Testis (tissue), 3 donors: Measurements from ENCODE around the gene GRID1. TPM values are rescaled to one million over a fixed set of nuclear protein-coding genes. Genes with fewer than 3 reads are reported as not detected.

ENCODE experiments used
- DNase-seq: peaks from one replicate; pipeline ENCODE4 v3.0.0-alpha.2; 2019
- H3K27ac ChIP-seq, 2 donors: fragments of 200-600 bp; sonication (generic); one replicate each; pipeline ENCODE4 v1.5.1; 2019
- H3K27me3 ChIP-seq: fragments of 200-600 bp; sonication (generic); one replicate; pipeline ENCODE4 v1.5.1; 2019
- H3K36me3 ChIP-seq: fragments of 200-600 bp; sonication (generic); one replicate; pipeline ENCODE4 v1.5.1; 2017; ENCODE audit warnings: low read depth; ENCODE audit errors: missing control alignments
- H3K4me1 ChIP-seq: fragments of 200-600 bp; sonication (generic); one replicate; pipeline ENCODE4 v1.5.1; 2019
- H3K4me3 ChIP-seq, 2 donors: fragments of 200-600 bp; sonication (generic); one replicate each; pipeline ENCODE4 v1.5.1; 2017 to 2019
- H3K9me3 ChIP-seq: fragments of 200-600 bp; sonication (generic); one replicate; pipeline ENCODE4 v1.5.1; 2017
- CTCF ChIP-seq, 3 experiments: fragments of 450-650 bp in 2 of 3; fragments of 200-600 bp in 1 of 3; sonication (generic) in 1 of 3; IDR thresholded peaks; one replicate each; pipeline ENCODE4 v1.5.1; 2016 to 2019; ENCODE audit warnings: antibody characterized with exemption in 3 of 3, mild to moderate bottlenecking in 2 of 3, moderate library complexity in 1 of 3
- POLR2A ChIP-seq: fragments of 450-650 bp; IDR thresholded peaks from one replicate; pipeline ENCODE4 v1.6.1; 2017; ENCODE audit warnings: antibody characterized with exemption, mild to moderate bottlenecking, moderate library complexity
- WGBS, 2 donors: methylation state at CpG; one replicate each; pipeline ENCODE4 v1.1.5; 2018; 5-methylcytosine and 5-hydroxymethylcytosine counted together
- intact Hi-C: fragments of 100-400 bp; cut with DNase I; formaldehyde crosslinking; loops from one replicate; pipeline ENCODE4 v1.15.1; 2023; ENCODE audit warnings: low total_unique reads
- polyA plus RNA-seq: library from polyadenylated mRNA; stranded (reverse); fragments of 350-450 nt; fragmentation: Illumina TruSeq; extraction: RNeasy Lipid Tissue Mini Kit (QIAGEN cat#74804); gene quantifications from one replicate; pipeline ENCODE4 v1.2.3, GENCODE V29; 2014; ENCODE audit warnings: low read depth, low replicate concordance; ENCODE audit not compliant: insufficient read depth
- total RNA-seq, 2 donors: library from RNA; depleted of rRNA; stranded (reverse); fragments of >200 nt; gene quantifications; one replicate each; pipeline ENCODE4 v1.2.3, GENCODE V29; 2016

The GRID1 gene
- total and polyA plus RNA-seq, 3 donors from 2014 or later: 7.4 to 16.7 (median 8.1) TPM

GRCh38 chr10:86256690-86257315 is 109.8 kb downstream of the GRID1 start:
- Histone ChIP-seq H3K27me3 (no peaks in the 10 kb centered on the region), H3K27ac (no peak overlapping the region), H3K4me3 (no peak overlapping the region), H3K36me3 (no peaks in the 10 kb centered on the region), H3K4me1 (no peaks in the 10 kb centered on the region), H3K9me3 (no peaks in the 10 kb centered on the region)
- intact Hi-C loops: no loop called here
- no peak for DNase-seq
- TF ChIP-seq CTCF (IDR thresholded peaks at IDR 0.05) (no peak), POLR2A (no peak)
- WGBS, 2 donors: 86 to 90% methylated on average over 4 of the region's 4 CpGs

- intact Hi-C loops: no loop called here
- TF ChIP-seq CTCF (IDR thresholded peaks at IDR 0.05): no peak
- TF ChIP-seq POLR2A: no peak
Measured at GRCh38 chr10:86255405-86256251, 111.0 kb downstream of the GRID1 start.

GRCh38 chr10:86254526-86255174 is 111.9 kb downstream of the GRID1 start:
- Histone ChIP-seq H3K4me1 (no peaks in the 10 kb centered on the region), H3K9me3 (no peaks in the 10 kb centered on the region), H3K4me3 (no peak overlapping the region), H3K27ac (no peak overlapping the region), H3K27me3 (no peaks in the 10 kb centered on the region), H3K36me3 (no peaks in the 10 kb centered on the region)
- 70 to 78% methylated on average over 4 to 6 of the region's 6 CpGs for WGBS, 2 donors
- TF ChIP-seq CTCF (IDR thresholded peaks at IDR 0.05): no peak
- no peak for TF ChIP-seq POLR2A
- intact Hi-C loops: no loop called here
- no peak for DNase-seq

More at GRCh38 chr10:86255405-86256251, 111.0 kb downstream of the GRID1 start:
- H3K27me3 ChIP-seq: no peaks in the 10 kb centered on the region
- H3K9me3 ChIP-seq: no peaks in the 10 kb centered on the region
- no peaks in the 10 kb centered on the region for H3K4me1 ChIP-seq
- no peak overlapping the region for H3K27ac ChIP-seq
- WGBS, 2 donors: 60 to 87% methylated on average over 3 to 13 of the region's 14 CpGs
- H3K36me3 ChIP-seq: no peaks in the 10 kb centered on the region
- no peak overlapping the region for H3K4me3 ChIP-seq
- no peak for DNase-seq

GRCh38 chr10:86254081-86254480 is 112.5 kb downstream of the GRID1 start:
- TF ChIP-seq POLR2A: no peak
- TF ChIP-seq CTCF (IDR thresholded peaks at IDR 0.05): no peak
- intact Hi-C loops: no loop called here
- Histone ChIP-seq H3K27me3 (no peaks in the 10 kb centered on the region), H3K9me3 (no peaks in the 10 kb centered on the region), H3K36me3 (no peaks in the 10 kb centered on the region), H3K4me1 (no peaks in the 10 kb centered on the region), H3K27ac (no peak overlapping the region), H3K4me3 (no peak overlapping the region)
- DNase-seq: no peak
